Fibroblast of lung (primary cell): Measurements from ENCODE around the gene SEMA3E.
A peak's percentile ranks its signal among the peaks of the same experiment; 100 is the strongest.

Source experiments
- CTCF ChIP-seq, 2 donors: IDR thresholded peaks in 1 of 2; conservative IDR thresholded peaks in 1 of 2; 1 replicate in 1 of 2; 2 replicates in 1 of 2; pipeline ENCODE4 v1.5.1; 2011 to 2012; ENCODE audit warnings: low read length in 2 of 2, control low read depth in 1 of 2, inconsistent platforms in 1 of 2, low read depth in 1 of 2, mild to moderate bottlenecking in 1 of 2
- EZH2 ChIP-seq: IDR thresholded peaks from 2 replicates; pipeline ENCODE4 v1.5.1; 2012; ENCODE audit warnings: low read length, control low read depth, mild to moderate bottlenecking; ENCODE audit errors: missing control alignments

- TF ChIP-seq CTCF (conservative IDR thresholded peaks at IDR 0.05 in 1 of 2, IDR thresholded peaks at IDR 0.05 in 1 of 2; ENCODE audit: low read depth in 1 of 2, low read length in 2 of 2) (peak in 1 of 2 donors; percentile 33), EZH2 (no peak)
Observed at GRCh38 chr7:83365746-83366145, 283.2 kb downstream of the SEMA3E start.
